HepG2 (cell line): ENCODE data around the gene NOL4L. TPM values are rescaled to one million over a fixed set of nuclear protein-coding genes. Genes with fewer than 3 reads are reported as not detected.

Experiments used
- ATAC-seq: fragments of 200-7000 bp; cut with Tn5 transposase; 3 replicates; pipeline ENCODE4 v1.9.1; 2020; ENCODE audit warnings: mild to moderate bottlenecking, moderate library complexity
- BruUV-seq: library from RNA; stranded (reverse); fragments of 400-500 nt; replicated peaks from 2 replicates; lab custom pipeline; 2021; lab: Mats Ljungman, UMichigan
- CTCF ChIA-PET: fragments of 300-600 bp; formaldehyde crosslinking; extraction: SDS; loops from one replicate; lab custom pipeline; 2021; ENCODE audit warnings: low total read pairs, inconsistent platforms, low intra/inter-chr PET ratio; lab: Yijun Ruan, JAX
- POLR2A ChIA-PET: fragments of 350-600 bp; sonication (Branson Sonifier 250); formaldehyde crosslinking; loops from one replicate; lab custom pipeline; 2020; ENCODE audit warnings: antibody characterized with exemption, inconsistent platforms; lab: Yijun Ruan, JAX
- DNase-seq: peaks from one replicate; pipeline ENCODE4 v3.0.0-alpha.2; 2015; ENCODE audit warnings: low spot score
- FAIRE-seq: peaks from 3 replicates; lab custom pipeline; 2011; peaks lifted over from hg19 to GRCh38; lab: Jason Lieb, UNC
- H2AFZ ChIP-seq: one replicate; pipeline ENCODE4 v1.6.1; 2011; ENCODE audit warnings: low read length, inconsistent platforms
- H3K27ac ChIP-seq: fragments of 300-600 bp; 3 replicates; pipeline ENCODE4 v1.8.0; 2011; ENCODE audit warnings: mixed run types, mild to moderate bottlenecking, mixed read lengths, low read length, inconsistent platforms; ENCODE audit not compliant: insufficient read depth; ENCODE audit errors: extremely low read length
- H3K27me3 ChIP-seq, 2 experiments: fragments of 200-600 bp in 1 of 2; 2 replicates in 1 of 2; 3 replicates in 1 of 2; pipeline versions ENCODE4 v1.6.0 to v1.8.0; 2011; ENCODE audit warnings: low read length in 2 of 2, mild to moderate bottlenecking in 2 of 2, moderate library complexity in 2 of 2, inconsistent platforms in 1 of 2; ENCODE audit not compliant: insufficient read depth in 2 of 2, control insufficient read depth in 1 of 2
- H3K36me3 ChIP-seq, 2 experiments: fragments of 200-600 bp in 1 of 2; replicated peaks in 1 of 2; 2 replicates in 1 of 2; 3 replicates in 1 of 2; pipeline versions ENCODE4 v1.5.1 to v1.8.0; 2011; ENCODE audit warnings: low read length in 2 of 2, inconsistent platforms in 1 of 2; ENCODE audit not compliant: insufficient read depth in 2 of 2, control insufficient read depth in 1 of 2
- H3K4me1 ChIP-seq: 2 replicates; pipeline ENCODE4 v1.5.1; 2012; ENCODE audit warnings: low read length, inconsistent platforms; ENCODE audit not compliant: insufficient read depth
- H3K4me2 ChIP-seq: 2 replicates; pipeline ENCODE4 v1.6.0; 2011; ENCODE audit warnings: low read depth, low read length, inconsistent platforms
- H3K4me3 ChIP-seq, 3 experiments: fragments of 200-600 bp in 1 of 3; sonication (generic), shearing (Covaris generic) in 1 of 3; replicated peaks in 1 of 3; 2 replicates each; pipeline ENCODE4 v1.5.1; 2011 to 2016; ENCODE audit warnings: low read length in 3 of 3, inconsistent platforms in 2 of 3, low read depth in 2 of 3, mild to moderate bottlenecking in 2 of 3, control low read depth in 1 of 3, mixed read lengths in 1 of 3; ENCODE audit not compliant: insufficient read depth in 1 of 3
- H3K79me2 ChIP-seq: one replicate; pipeline ENCODE4 v1.6.1; 2011; ENCODE audit warnings: low read length, inconsistent platforms; ENCODE audit not compliant: insufficient read depth
- H3K9ac ChIP-seq: 2 replicates; pipeline ENCODE4 v1.6.0; 2011; ENCODE audit warnings: mild to moderate bottlenecking, low read depth, low read length, inconsistent platforms; ENCODE audit not compliant: insufficient read depth
- H3K9me3 ChIP-seq: 2 replicates; pipeline ENCODE4 v1.5.1; 2012; ENCODE audit warnings: mild to moderate bottlenecking, low read length
- H4K20me1 ChIP-seq: 2 replicates; pipeline ENCODE4 v1.6.0; 2011; ENCODE audit warnings: inconsistent platforms, mild to moderate bottlenecking, low read length, moderate library complexity; ENCODE audit not compliant: insufficient read depth
- AGO2 ChIP-seq: fragments of 200-400 bp; formaldehyde crosslinking; optimal IDR thresholded peaks from 2 replicates; pipeline ENCODE3; 2017; ENCODE audit warnings: mild to moderate bottlenecking, low read depth, low read length, moderate library complexity
- ATAD3A ChIP-seq: sonication (generic); formaldehyde crosslinking; IDR thresholded peaks from 2 replicates; pipeline ENCODE4 v1.4.0; 2020; ENCODE audit warnings: missing genetic modification reagents
- RBM22 ChIP-seq: fragments of 200-400 bp; formaldehyde crosslinking; optimal IDR thresholded peaks from 2 replicates; pipeline ENCODE3; 2017; ENCODE audit warnings: mild to moderate bottlenecking, low read length, moderate library complexity
- SMYD3 ChIP-seq: sonication (generic); formaldehyde crosslinking; IDR thresholded peaks from 2 replicates; pipeline ENCODE4 v1.8.1; 2023; ENCODE audit warnings: mild to moderate bottlenecking, missing genetic modification reagents
- ZNF318 ChIP-seq: sonication (generic); formaldehyde crosslinking; IDR thresholded peaks from 2 replicates; pipeline ENCODE4 v1.4.0; 2020; ENCODE audit warnings: mild to moderate bottlenecking, missing genetic modification reagents
- WGBS: methylation state at CpG from one replicate; pipeline ENCODE4 v1.1.6; 2017; ENCODE audit warnings: low lambda C conversion rate; 5-methylcytosine and 5-hydroxymethylcytosine counted together
- in situ Hi-C: cut with HindIII; loops from 2 replicates; pipeline ENCODE4 v1.10.0; 2017; ENCODE audit warnings: low pct_unique_long_range_greater_than_20kb; ENCODE audit not compliant: extremely low pct_ligation_motif_present
- intact Hi-C: fragments of 100-400 bp; cut with micrococcal nuclease; formaldehyde crosslinking; loops from one replicate; pipeline ENCODE4 v1.10.0; 2022; ENCODE audit not compliant: unreplicated experiment
- polyA plus RNA-seq, 8 experiments: library from polyadenylated mRNA; depleted of rRNA in 3 of 8; stranded (reverse) in 7 of 8; unstranded in 1 of 8; fragments of >200 nt; fragmentation: Illumina TruSeq in 4 of 8; extraction: Trizol in 4 of 8; gene quantifications; 2 replicates each; pipeline versions ENCODE4 v1.2.1 to v1.2.3, GENCODE V29; 2011 to 2016; ENCODE audit warnings: low read depth in 4 of 8, missing spikeins in 1 of 8, mixed read lengths in 1 of 8; ENCODE audit not compliant: insufficient read depth in 1 of 8
- total RNA-seq, 5 experiments: library from RNA; depleted of rRNA; stranded (reverse); fragments of >200 nt; fragmentation: Illumina TruSeq; extraction: Trizol; gene quantifications; 2 replicates each; pipeline ENCODE4 v1.2.3, GENCODE V29; 2016; ENCODE audit warnings: low read depth in 1 of 5

The NOL4L gene
- total and polyA plus RNA-seq, 2 of the 13 experiments (the other 11 are each of a cell fraction or from before 2014, with no cell fraction given): 16.6 to 35.4 TPM

- BruUV-seq: no TSS peak
- ATAC-seq (no peak), DNase-seq (no peak), FAIRE-seq (no peak)
- POLR2A ChIA-PET: no interaction called here
- H3K36me3 ChIP-seq: peaks cover 76 to 98% of the 10 kb centered on the region in 2 experiments
- no peak overlapping the region for H3K27ac ChIP-seq
- 97% methylated on average over 12 of the region's 12 CpGs for WGBS
- no peak overlapping the region for H3K4me3 ChIP-seq
- intact Hi-C loops (no loop called here), in situ Hi-C loops (loop anchor here (10.0 kb wide), 1 partner anchor 57 kb away; no protein-coding TSS in a partner anchor)
- H2AFZ ChIP-seq: no peak overlapping the region
- H3K9me3 ChIP-seq: no peaks in the 10 kb centered on the region
- H3K4me1 ChIP-seq: no peaks in the 10 kb centered on the region
- H4K20me1 ChIP-seq: 0 out of 2 replicates have a peak, but pooled peaks cover 4% of the 10 kb centered on the region
- no peak overlapping the region for H3K9ac ChIP-seq
- TF ChIP-seq ATAD3A (no peak), RBM22 (peak; percentile 61)
- TF ChIP-seq, all 625 proteins: peak for 1
- Histone ChIP-seq H3K27me3 (no peaks in the 10 kb centered on the region), H3K79me2 (no peaks in the 10 kb centered on the region), H3K4me2 (no peak overlapping the region)
- CTCF ChIA-PET: no interaction called here
Measured at GRCh38 chr20:32431457-32431856, 153.7 kb downstream of the NOL4L start.

- in situ Hi-C loops: loop anchor here (10.0 kb wide), 1 partner anchor 55 kb away; no protein-coding TSS in a partner anchor
- no peak for TF ChIP-seq SMYD3 (CRISPR knock-in tag)
- TF ChIP-seq AGO2: peak; percentile 83
- 0 out of 2 replicates have a peak, but pooled peaks have one; percentile 44 for TF ChIP-seq ZNF318 (CRISPR knock-in tag)
- peak; percentile 6 for TF ChIP-seq RBM22
Measured at GRCh38 chr20:32429745-32430360, 155.3 kb downstream of the NOL4L start.

More at GRCh38 chr20:32429745-32430360, 155.3 kb downstream of the NOL4L start:
- H4K20me1 ChIP-seq: peaks cover 11% of the 10 kb centered on the region; the same call in 1 of the 2 replicates
- H3K36me3 ChIP-seq: peaks cover 62 to 89% of the 10 kb centered on the region in 2 experiments
- no peaks in the 10 kb centered on the region for H3K27me3 ChIP-seq
- no peak overlapping the region for H3K9ac ChIP-seq
- H3K4me2 ChIP-seq: no peak overlapping the region
- H2AFZ ChIP-seq: no peak overlapping the region
- WGBS: over 99% methylated on average over 16 of the region's 16 CpGs
- no peak overlapping the region for H3K4me3 ChIP-seq
- no peak overlapping the region for H3K27ac ChIP-seq
- ATAC-seq (no peak), DNase-seq (no peak), FAIRE-seq (no peak)
- CTCF ChIA-PET: no interaction called here
- H3K4me1 ChIP-seq: no peaks in the 10 kb centered on the region
- H3K9me3 ChIP-seq: no peaks in the 10 kb centered on the region
- no TSS peak for BruUV-seq
- peaks cover 9% of the 10 kb centered on the region for H3K79me2 ChIP-seq
- POLR2A ChIA-PET: no interaction called here
- intact Hi-C loops: no loop called here
